Posterior vena cava (tissue), 2 donors: Measurements from ENCODE around the gene PTPRN2. TPM values are rescaled to one million over a fixed set of nuclear protein-coding genes. Genes with fewer than 3 reads are reported as not detected.
"Not testable (repeated sequence)": the region's sequence is repeated elsewhere in the genome, so short reads cannot be mapped to it uniquely, and the experiment has no call there.

ENCODE experiments used
- DNase-seq: peaks from one replicate; pipeline ENCODE4 v3.0.0-alpha.2; 2020; ENCODE audit warnings: low spot score
- intact Hi-C, 2 donors: fragments of 100-400 bp; cut with DNase I; formaldehyde crosslinking; loops; one replicate each; pipeline versions ENCODE4 v1.14.1 to v1.14.2; 2022 to 2023
- total RNA-seq, 2 donors: library from RNA; stranded (reverse); fragmentation: NEBNext Ultra II Directional; extraction: Animal tissue kit (Norgen Biotek cat#: 25700); gene quantifications; one replicate each; pipeline ENCODE4 v1.2.1, GENCODE V29; 2021
- donor health status: DM: yes; HTN: yes; CAD: no.
- donor health status: DM: yes; HTN: yes; CAD: no.

The PTPRN2 gene
- total RNA-seq, 2 donors from 2014 or later, result 1.6 to 2.8 TPM

- intact Hi-C loops, result loop anchor here in 1 of 2 donors (5.0 kb wide), 1 partner anchor 262 kb away; no protein-coding TSS in a partner anchor
- peak; percentile 72 for DNase-seq
These were observed 606.8 kb downstream of the PTPRN2 start for GRCh38 chr7:157980774-157981173.

GRCh38 chr7:157980341-157980731 lies 607.3 kb downstream of the PTPRN2 start:
- intact Hi-C loops, result loop anchor here in 1 of 2 donors (5.0 kb wide), 1 partner anchor 262 kb away; no protein-coding TSS in a partner anchor
- DNase-seq, result not testable (repeated sequence)

DNA sequence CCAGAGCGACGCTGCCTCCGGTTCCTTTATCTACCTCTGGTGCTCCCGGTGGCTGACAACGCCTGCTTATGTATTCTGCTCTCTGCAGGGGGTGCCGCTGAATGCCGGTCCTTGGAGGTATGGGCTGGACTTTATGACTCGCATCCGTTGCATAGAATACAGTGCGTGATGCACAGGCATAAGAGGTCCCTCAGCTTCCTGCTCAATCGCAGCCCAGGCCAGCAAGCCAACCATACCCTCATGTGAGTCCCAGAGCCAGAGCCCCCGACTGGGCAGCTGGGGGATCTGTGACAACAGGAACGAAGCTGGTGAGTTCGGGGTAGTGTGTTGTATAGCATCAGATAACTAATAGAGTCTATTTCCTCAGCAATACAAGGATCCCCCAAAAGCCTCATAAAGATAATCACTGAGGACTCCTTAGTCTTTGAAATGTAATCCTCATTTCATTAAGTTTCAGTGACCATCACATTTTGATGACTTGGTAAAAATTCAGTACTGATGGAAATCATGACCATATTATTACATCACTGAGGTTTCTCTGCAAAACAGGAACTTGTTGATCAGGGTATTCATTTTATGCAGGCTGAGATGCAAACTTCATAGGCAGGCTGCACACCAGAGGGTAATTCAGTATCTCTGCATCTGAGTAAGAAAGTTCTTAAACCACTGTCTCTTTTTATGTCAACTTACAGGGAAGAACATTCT lies 607.8 kb downstream of the PTPRN2 start:
- peak; percentile 66 for DNase-seq
- intact Hi-C loops, result loop anchor here in 1 of 2 donors (5.0 kb wide), 1 partner anchor 263 kb away; no protein-coding TSS in a partner anchor

DNA sequence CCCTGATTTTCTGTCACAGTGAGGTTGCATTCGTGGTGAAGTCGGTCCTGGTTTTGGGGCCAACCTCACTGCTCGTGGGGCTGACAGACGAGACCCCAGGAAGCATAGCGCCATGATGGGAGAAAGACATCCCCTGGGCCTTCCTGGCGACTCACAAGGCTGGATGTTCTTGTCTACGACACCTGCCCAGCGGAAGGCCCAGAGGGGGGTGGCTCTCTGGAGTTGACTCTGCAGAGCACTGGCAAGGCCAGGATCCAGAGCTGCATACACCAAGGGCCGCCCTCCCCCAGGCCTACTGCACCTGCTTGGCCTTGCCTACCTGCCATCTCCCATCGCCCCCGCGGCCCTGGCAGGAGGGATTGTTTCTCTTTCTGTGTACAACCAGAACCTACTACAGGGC lies 608.9 kb downstream of the PTPRN2 start:
- peak; percentile 71 for DNase-seq
- intact Hi-C loops, result no loop called here

GRCh38 chr7:157977717-157978496 lies 609.7 kb downstream of the PTPRN2 start:
- intact Hi-C loops, result no loop called here
- peak; percentile 70 for DNase-seq

- DNase-seq, result peak; percentile 67
- intact Hi-C loops, result no loop called here
These were observed 610.3 kb downstream of the PTPRN2 start for GRCh38 chr7:157977306-157977705.

DNA sequence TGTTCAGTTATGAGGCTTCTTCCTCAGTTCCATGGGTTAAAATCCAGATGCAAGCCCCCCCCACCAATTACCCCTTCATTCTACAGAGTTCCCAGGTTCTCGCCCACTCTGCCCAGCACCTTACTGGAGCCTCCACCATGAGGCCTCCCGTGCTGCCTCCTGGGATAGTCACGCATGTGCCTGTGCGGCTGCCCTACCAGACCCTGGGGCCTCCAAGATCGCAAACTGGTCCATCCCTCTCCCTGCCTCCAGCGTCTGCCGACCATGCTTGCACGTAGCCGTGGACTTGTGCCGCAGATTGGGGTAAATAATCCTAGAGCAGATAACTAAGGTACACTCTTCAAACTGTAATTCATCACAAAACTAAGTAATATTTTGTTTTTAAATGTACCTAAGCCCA lies 611.2 kb downstream of the PTPRN2 start:
- intact Hi-C loops, result no loop called here
- DNase-seq, result peak; percentile 38

GRCh38 chr7:157975401-157976372 lies 611.9 kb downstream of the PTPRN2 start:
- peak; percentile 60 for DNase-seq
- intact Hi-C loops, result no loop called here

DNA sequence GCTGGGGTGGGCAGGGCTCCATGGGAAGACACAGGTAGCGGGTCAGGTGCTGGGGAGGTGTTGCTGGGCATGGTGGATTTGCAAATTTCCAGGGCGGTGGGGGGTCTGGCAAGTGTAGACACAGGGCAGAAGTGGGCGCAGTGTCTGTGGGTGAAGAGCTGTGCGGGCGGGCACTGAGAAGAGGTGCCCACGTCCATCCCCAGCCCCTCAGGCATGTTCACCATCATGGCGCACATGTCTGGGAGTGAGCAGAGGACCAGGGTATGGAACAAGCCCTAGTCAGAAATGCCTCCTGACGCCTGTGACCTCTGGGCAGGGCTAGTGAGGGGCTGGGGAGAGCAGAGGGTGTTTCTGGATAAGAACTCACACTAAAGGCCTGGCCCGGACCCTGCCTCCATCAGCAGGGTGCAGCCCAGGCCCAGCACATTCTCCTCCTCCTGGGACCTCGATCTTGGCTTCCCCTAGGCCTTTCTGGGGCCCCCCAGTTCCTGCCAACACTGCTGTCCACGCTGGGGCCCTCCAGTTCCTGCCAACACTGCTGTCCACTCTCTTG lies 612.9 kb downstream of the PTPRN2 start:
- intact Hi-C loops, result loop anchor here in 1 of 2 donors (5.0 kb wide), 1 partner anchor 1667 kb away; no protein-coding TSS in a partner anchor
- DNase-seq, result peak; percentile 69

DNA sequence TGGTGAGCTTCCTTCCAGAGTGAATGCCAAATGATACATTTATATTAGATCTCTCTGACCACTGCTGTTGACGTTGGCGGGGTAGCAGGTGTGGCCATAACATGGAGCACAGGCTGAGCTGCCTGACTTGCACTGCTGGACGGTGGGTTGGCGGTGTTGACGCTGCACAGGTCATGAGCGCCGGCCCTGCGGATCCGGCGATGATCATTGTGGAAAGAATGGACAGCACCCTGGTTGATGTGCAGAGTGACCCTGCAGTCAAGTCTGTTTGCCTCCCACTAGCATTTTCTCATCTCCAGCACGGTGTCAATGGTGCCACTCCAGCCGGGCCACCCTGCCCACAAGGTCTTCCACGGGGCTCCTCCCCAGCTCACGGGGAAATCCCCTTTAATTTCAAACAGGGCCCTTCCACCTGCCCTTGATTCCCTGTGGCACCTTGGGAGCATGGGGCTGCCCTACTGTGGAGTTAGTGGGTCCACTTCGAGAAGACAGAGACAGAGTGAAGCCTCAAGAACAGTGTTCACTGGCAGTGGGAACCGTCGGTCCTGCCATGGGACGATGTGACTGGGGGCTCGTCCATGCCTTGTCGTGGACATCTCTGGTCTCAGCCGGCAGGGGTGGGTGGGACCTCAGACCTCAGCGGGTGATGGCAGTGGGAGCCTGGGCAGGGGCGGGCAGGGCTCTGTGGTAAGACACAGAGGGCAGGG lies 613.5 kb downstream of the PTPRN2 start:
- intact Hi-C loops, result loop anchor here in 1 of 2 donors (5.0 kb wide), 1 partner anchor 1667 kb away; no protein-coding TSS in a partner anchor
- DNase-seq, result peak; percentile 67

DNA sequence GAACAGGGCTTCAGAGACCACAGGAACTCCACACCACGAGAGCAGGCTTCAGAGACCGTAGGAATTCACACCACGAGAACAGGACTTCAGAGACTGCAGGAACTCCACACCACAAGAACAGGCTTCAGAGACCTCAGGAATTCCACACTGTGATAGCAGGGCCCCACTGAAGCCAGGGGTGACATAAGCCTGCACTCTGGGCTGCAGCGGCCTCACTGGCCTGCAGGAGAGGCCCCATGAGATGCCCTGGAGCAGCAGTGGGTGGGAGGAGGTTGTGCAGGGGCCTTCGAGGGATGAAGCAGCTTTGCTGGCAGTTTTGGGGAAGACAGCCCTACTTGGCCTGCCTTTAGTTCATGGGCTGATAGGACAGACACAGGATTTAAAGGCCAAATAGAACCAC lies 614.7 kb downstream of the PTPRN2 start:
- DNase-seq, result peak; percentile 46

GRCh38 chr7:157971501-157971900 lies 616.1 kb downstream of the PTPRN2 start:
- DNase-seq, result no peak
- intact Hi-C loops, result loop anchor here in 1 of 2 donors (5.0 kb wide), 1 partner anchor 1664 kb away; no protein-coding TSS in a partner anchor

More for the DNA sequence above, 614.7 kb downstream of the PTPRN2 start:
- intact Hi-C loops, result loop anchor here in 1 of 2 donors (5.0 kb wide), 1 partner anchor 1666 kb away; no protein-coding TSS in a partner anchor

GRCh38 chr7:157970744-157971143 lies 616.9 kb downstream of the PTPRN2 start:
- intact Hi-C loops, result loop anchor here in 1 of 2 donors (5.0 kb wide), 1 partner anchor 1663 kb away; no protein-coding TSS in a partner anchor
- DNase-seq, result no peak

GRCh38 chr7:157969995-157970394 lies 617.6 kb downstream of the PTPRN2 start:
- no peak for DNase-seq
- intact Hi-C loops, result loop anchor here in 1 of 2 donors (5.0 kb wide), 1 partner anchor 1663 kb away; no protein-coding TSS in a partner anchor

GRCh38 chr7:157966490-157966889 lies 621.1 kb downstream of the PTPRN2 start:
- intact Hi-C loops, result no loop called here
- no peak for DNase-seq

- DNase-seq, result no peak
- intact Hi-C loops, result no loop called here
These were observed 623.1 kb downstream of the PTPRN2 start for GRCh38 chr7:157964521-157964920.

GRCh38 chr7:157964016-157964415 lies 623.6 kb downstream of the PTPRN2 start:
- intact Hi-C loops, result no loop called here
- DNase-seq, result no peak

DNA sequence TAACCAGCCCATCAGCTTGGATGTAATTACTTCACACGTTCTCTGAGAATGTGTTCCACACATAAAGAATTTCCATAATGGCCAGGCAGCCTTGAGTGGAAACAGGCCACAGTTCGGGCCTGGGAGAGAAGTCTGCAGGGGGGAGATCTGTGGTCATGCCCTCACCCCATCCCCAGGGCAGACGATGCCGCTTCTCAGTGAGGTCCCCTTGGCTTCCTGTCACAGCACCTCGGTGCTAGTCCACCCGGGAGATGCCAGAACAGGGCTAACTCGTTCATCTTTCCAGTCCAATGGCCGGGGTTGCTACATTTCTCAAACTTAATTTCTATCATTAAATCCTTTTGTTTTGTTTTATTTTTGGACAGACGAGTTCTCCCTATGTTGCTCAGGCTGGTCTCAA lies 624.1 kb downstream of the PTPRN2 start:
- intact Hi-C loops, result no loop called here
- DNase-seq, result no peak
